DND-41 (cell line): ENCODE data around the gene NOD2.

Experiments
- EZH2 ChIP-seq: IDR thresholded peaks from 3 replicates; pipeline ENCODE4 v1.6.1; 2012; ENCODE audit warnings: borderline replicate concordance, low read depth, mild to moderate bottlenecking, moderate library complexity, low read length, inconsistent platforms; ENCODE audit not compliant: severe bottlenecking
- TF ChIP-seq, protein P1 (sequence below): IDR thresholded peaks from 2 replicates; pipeline ENCODE4 v1.5.1; 2012; ENCODE audit warnings: borderline replicate concordance, low read length, moderate library complexity, mild to moderate bottlenecking; ENCODE audit not compliant: poor library complexity, severe bottlenecking; ENCODE audit errors: extremely low read depth

- TF ChIP-seq, protein P1, sequence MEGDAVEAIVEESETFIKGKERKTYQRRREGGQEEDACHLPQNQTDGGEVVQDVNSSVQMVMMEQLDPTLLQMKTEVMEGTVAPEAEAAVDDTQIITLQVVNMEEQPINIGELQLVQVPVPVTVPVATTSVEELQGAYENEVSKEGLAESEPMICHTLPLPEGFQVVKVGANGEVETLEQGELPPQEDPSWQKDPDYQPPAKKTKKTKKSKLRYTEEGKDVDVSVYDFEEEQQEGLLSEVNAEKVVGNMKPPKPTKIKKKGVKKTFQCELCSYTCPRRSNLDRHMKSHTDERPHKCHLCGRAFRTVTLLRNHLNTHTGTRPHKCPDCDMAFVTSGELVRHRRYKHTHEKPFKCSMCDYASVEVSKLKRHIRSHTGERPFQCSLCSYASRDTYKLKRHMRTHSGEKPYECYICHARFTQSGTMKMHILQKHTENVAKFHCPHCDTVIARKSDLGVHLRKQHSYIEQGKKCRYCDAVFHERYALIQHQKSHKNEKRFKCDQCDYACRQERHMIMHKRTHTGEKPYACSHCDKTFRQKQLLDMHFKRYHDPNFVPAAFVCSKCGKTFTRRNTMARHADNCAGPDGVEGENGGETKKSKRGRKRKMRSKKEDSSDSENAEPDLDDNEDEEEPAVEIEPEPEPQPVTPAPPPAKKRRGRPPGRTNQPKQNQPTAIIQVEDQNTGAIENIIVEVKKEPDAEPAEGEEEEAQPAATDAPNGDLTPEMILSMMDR, result no peak
- no peak for TF ChIP-seq EZH2
Measured at GRCh38 chr16:50781518-50781917, 88.1 kb downstream of the NOD2 start.
